Neural progenitor cell (in vitro differentiated cells): ENCODE data around the gene VEPH1.

Source experiments
- CTCF ChIP-seq: fragments of 200-600 bp; sonication (generic); IDR thresholded peaks from 2 replicates; pipeline ENCODE4 v1.5.1; 2017; ENCODE audit warnings: antibody characterized with exemption, mild to moderate bottlenecking
- EZH2 ChIP-seq: fragments of 200-600 bp; sonication (generic); IDR thresholded peaks from 2 replicates; pipeline ENCODE4 v1.6.1; 2017; ENCODE audit warnings: antibody characterized with exemption, mild to moderate bottlenecking, moderate library complexity
- EZH2phosphoT487 ChIP-seq: fragments of 200-600 bp; sonication (generic); IDR thresholded peaks from 2 replicates; pipeline ENCODE4 v1.6.1; 2017; ENCODE audit warnings: antibody characterized with exemption

DNA sequence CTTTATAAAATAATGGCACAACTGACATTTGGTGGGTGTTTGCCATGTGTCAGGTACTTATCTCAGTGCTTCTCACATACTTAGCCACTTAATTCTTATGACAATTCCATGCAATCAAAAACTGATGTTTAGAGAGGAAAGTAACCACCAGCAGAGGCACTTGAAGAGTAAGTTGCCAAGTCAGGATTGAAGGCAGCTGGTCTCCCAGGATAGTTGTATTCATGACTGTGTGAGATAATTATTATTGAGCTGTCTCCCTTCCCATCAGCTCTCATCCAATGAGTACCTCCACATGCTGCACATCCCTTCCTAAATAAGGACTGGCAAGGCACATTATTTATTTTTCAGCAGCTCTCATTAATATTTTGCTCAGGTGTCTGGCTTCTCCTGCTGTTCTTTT lies 4.8 kb downstream of the VEPH1 start:
- TF ChIP-seq CTCF: no peak
- no peak for TF ChIP-seq EZH2
- no peak for TF ChIP-seq EZH2phosphoT487
